Airway epithelial cell (primary cell): Measurements from ENCODE around the gene PIK3R6. TPM values are rescaled to one million over a fixed set of nuclear protein-coding genes. Genes with fewer than 3 reads are reported as not detected.

Experiments
- total RNA-seq: library from RNA; depleted of rRNA; stranded (reverse); fragments of >200 nt; gene quantifications from 2 replicates; pipeline ENCODE4 v1.2.3, GENCODE V29; 2015

PIK3R6 gene
- total RNA-seq: 0.07 TPM in 1 of 2 replicates, not detected in the other

GRCh38 chr17:8867361-8867981 is at the start of gene PIK3R6:
PIK3R6 (minus strand) TSS chr17:8867674; CDS start chr17:8849794, 17,880 bp downstream.

GRCh38 chr17:8798846-8799569 is 68.5 kb downstream of the PIK3R6 start, which contains the start of gene MFSD6L:
MFSD6L (minus strand) TSS chr17:8799365; CDS start chr17:8799120, 245 bp downstream.

GRCh38 chr17:8758137-8758596 is 109.3 kb downstream of the PIK3R6 start, which contains the start of gene SPDYE4:
SPDYE4 (minus strand) TSS chr17:8758546; CDS start chr17:8758382, 164 bp downstream.

Other genes with a start within 250 kb of the PIK3R6 start
- 53.5 and 68.9 TPM in 2 replicates for gene MYH10, start 236.9 kb downstream of the PIK3R6 start, total RNA-seq
- not detected in 2 replicates for gene CCDC42, start 122.8 kb downstream of the PIK3R6 start, total RNA-seq
- gene SPDYE4, start 109.1 kb downstream of the PIK3R6 start, total RNA-seq: not detected in 2 replicates
- gene MFSD6L, start 68.3 kb downstream of the PIK3R6 start, total RNA-seq: not detected in 2 replicates
- gene PIK3R5, start 98.0 kb upstream of the PIK3R6 start, total RNA-seq: 0.56 TPM in 1 of 2 replicates, not detected in the other
- gene NTN1, start 153.8 kb upstream of the PIK3R6 start, total RNA-seq: 1.7 and 1.8 TPM in 2 replicates